Measurements from ENCODE around the gene RIGI. TPM values are rescaled to one million over a fixed set of nuclear protein-coding genes. Genes with fewer than 3 reads are reported as not detected.

Gene RIGI
- total RNA-seq (10 to 100 TPM; 13.0 to 15.6 TPM), polyA plus RNA-seq (1 to 10 TPM; 3.9 to 9.3 TPM)
- long read RNA-seq, donor 1, full-length matches to known transcripts: 2 of 41 reads
- long read RNA-seq, donor 1, partial matches to known transcripts: 14 of 41 reads
- long read RNA-seq, donor 1, other reads (novel, unspliced or antisense): 25 of 41 reads
- long read RNA-seq, donor 2, full-length matches to known transcripts: 2 of 22 reads
- long read RNA-seq, donor 2, partial matches to known transcripts: 4 of 22 reads
- long read RNA-seq, donor 2, other reads (novel, unspliced or antisense): 16 of 22 reads

- peak; percentile 97 to 98 for DNase-seq
- ATAC-seq (ENCODE audit: low FRiP score): peak; percentile 95
- WGBS, 2 donors: 0% methylated on average over 37 of the region's 37 CpGs
- H3K27me3 ChIP-seq (ENCODE audit: control insufficient read depth in 1 of 2, insufficient read depth in 2 of 2, low read length in 1 of 2): no peaks in the 10 kb centered on the region
- H3K4me3 ChIP-seq (ENCODE audit: low read length in 2 of 2): peak within 1 kb of the TSS; percentile 78 to 99
- no peaks in the 10 kb centered on the region for H3K36me3 ChIP-seq (ENCODE audit: control insufficient read depth in 1 of 2, insufficient read depth in 2 of 2, low read length in 1 of 2)
- intact Hi-C loops (cut with DNase I): loop anchor here in 1 of 2 donors (2.0 to 10.0 kb wide), 2 partner anchors 25 to 91 kb away; no protein-coding TSS in a partner anchor
- H3K27ac ChIP-seq (ENCODE audit: low read depth in 1 of 2, low read length in 2 of 2): peak within 1 kb of the TSS in 1 of 2 donors; percentile 88
- no peaks in the 10 kb centered on the region for H3K9me3 ChIP-seq (ENCODE audit: control insufficient read depth, low read length)
- peaks cover 2 to 4% of the 10 kb centered on the region in 2 donors for H3K4me1 ChIP-seq (ENCODE audit: control insufficient read depth in 1 of 2, insufficient read depth in 2 of 2, low read length in 2 of 2)
These were observed at the start of gene RIGI for GRCh38 chr9:32526041-32526706. Gene RIGI (minus strand): TSS chr9:32526196. CDS start chr9:32526166, 30 bp downstream.

GRCh38 chr9:32574858-32575257 lies 48.9 kb upstream of the RIGI start:
- no peak for ATAC-seq (ENCODE audit: low FRiP score)
- intact Hi-C loops (cut with DNase I): no loop called here
- Histone ChIP-seq H3K4me1 (ENCODE audit: control insufficient read depth in 1 of 2, insufficient read depth in 2 of 2, low read length in 2 of 2) (no peaks in the 10 kb centered on the region), H3K36me3 (ENCODE audit: control insufficient read depth in 1 of 2, insufficient read depth in 2 of 2, low read length in 1 of 2) (peaks cover 0 to 3% of the 10 kb centered on the region in 2 donors), H3K4me3 (ENCODE audit: low read length in 2 of 2) (no peak overlapping the region), H3K27ac (ENCODE audit: low read depth in 1 of 2, low read length in 2 of 2) (no peak overlapping the region), H3K27me3 (ENCODE audit: control insufficient read depth in 1 of 2, insufficient read depth in 2 of 2, low read length in 1 of 2) (no peaks in the 10 kb centered on the region), H3K9me3 (ENCODE audit: control insufficient read depth, low read length) (no peaks in the 10 kb centered on the region)
- WGBS, 2 donors: 61 to 62% methylated on average over 1 of the region's 1 CpG
- DNase-seq: no peak

GRCh38 chr9:32573821-32574220 lies 47.8 kb upstream of the RIGI start:
- Histone ChIP-seq H3K9me3 (ENCODE audit: control insufficient read depth, low read length) (no peaks in the 10 kb centered on the region), H3K36me3 (ENCODE audit: control insufficient read depth in 1 of 2, insufficient read depth in 2 of 2, low read length in 1 of 2) (peaks cover 0 to 3% of the 10 kb centered on the region in 2 donors), H3K27me3 (ENCODE audit: control insufficient read depth in 1 of 2, insufficient read depth in 2 of 2, low read length in 1 of 2) (no peaks in the 10 kb centered on the region), H3K4me1 (ENCODE audit: control insufficient read depth in 1 of 2, insufficient read depth in 2 of 2, low read length in 2 of 2) (no peaks in the 10 kb centered on the region), H3K27ac (ENCODE audit: low read depth in 1 of 2, low read length in 2 of 2) (peak overlapping the region in 1 of 2 donors; percentile 16), H3K4me3 (ENCODE audit: low read length in 2 of 2) (no peak overlapping the region)
- WGBS, 2 donors: 86 to 88% methylated on average over 7 of the region's 7 CpGs
- ATAC-seq (ENCODE audit: low FRiP score) (no peak), DNase-seq (no peak)
- intact Hi-C loops (cut with DNase I): loop anchor here in 1 of 2 donors (2.0 kb wide), 2 partner anchors 23 to 189 kb away; partner anchors contain the start of gene ACO1

DNA sequence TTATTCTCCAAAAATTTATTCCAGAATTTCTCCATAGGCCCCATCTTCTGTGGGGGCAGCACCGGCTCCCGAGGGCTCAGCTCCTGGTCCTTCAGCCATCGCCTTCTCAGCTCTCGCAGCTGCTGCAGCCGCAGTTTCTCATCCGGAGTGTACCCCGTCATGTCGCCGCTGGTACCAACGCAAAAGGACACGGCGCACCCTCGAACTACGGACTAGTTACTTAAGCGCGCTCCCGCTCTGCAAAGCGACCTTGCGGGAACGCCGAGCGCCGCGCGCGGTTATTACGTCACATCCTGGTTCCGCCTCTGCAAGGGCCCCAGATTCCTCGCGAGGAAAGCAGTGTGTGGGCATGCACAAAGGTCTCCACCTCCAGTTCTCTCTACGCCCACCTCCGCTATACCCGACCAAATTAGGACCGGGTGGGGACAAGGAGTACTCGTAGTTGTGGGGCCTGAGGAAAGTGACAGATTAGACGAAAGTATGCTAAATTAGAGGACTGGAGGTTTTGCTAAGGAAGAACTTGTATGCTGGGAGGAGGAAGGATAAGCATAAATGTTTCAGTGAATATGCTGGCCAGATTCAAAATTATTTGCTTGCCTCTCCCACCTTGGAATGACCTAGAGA lies 47.0 kb upstream of the RIGI start, which contains the start of gene NDUFB6:
Gene NDUFB6 (minus strand): TSS at position 260 of the 624 bp plus-strand sequence. CDS start 99 bp downstream, at position 161.
- intact Hi-C loops (cut with DNase I): loop anchor here in 1 of 2 donors (2.0 kb wide), 2 partner anchors 22 to 188 kb away; partner anchors contain the start of gene ACO1
- H3K27ac ChIP-seq (ENCODE audit: low read depth in 1 of 2, low read length in 2 of 2): peak within 1 kb of the TSS; percentile 68 to 72
- H3K4me3 ChIP-seq (ENCODE audit: low read length in 2 of 2): peak within 1 kb of the TSS; percentile 50 to 92
- H3K27me3 ChIP-seq (ENCODE audit: control insufficient read depth in 1 of 2, insufficient read depth in 2 of 2, low read length in 1 of 2): no peaks in the 10 kb centered on the region
- no peaks in the 10 kb centered on the region for H3K4me1 ChIP-seq (ENCODE audit: control insufficient read depth in 1 of 2, insufficient read depth in 2 of 2, low read length in 2 of 2)
- 0% methylated on average over 36 of the region's 36 CpGs for WGBS, 2 donors
- DNase-seq: peak; percentile 97 to 99
- H3K9me3 ChIP-seq (ENCODE audit: control insufficient read depth, low read length): no peaks in the 10 kb centered on the region
- peak; percentile 99 for ATAC-seq (ENCODE audit: low FRiP score)
- H3K36me3 ChIP-seq (ENCODE audit: control insufficient read depth in 1 of 2, insufficient read depth in 2 of 2, low read length in 1 of 2): peaks cover 0 to 3% of the 10 kb centered on the region in 2 donors

GRCh38 chr9:32571969-32572899 lies 46.2 kb upstream of the RIGI start:
- H3K27me3 ChIP-seq (ENCODE audit: control insufficient read depth in 1 of 2, insufficient read depth in 2 of 2, low read length in 1 of 2): no peaks in the 10 kb centered on the region
- 1 to 2% methylated on average over 17 of the region's 17 CpGs for WGBS, 2 donors
- intact Hi-C loops (cut with DNase I): loop anchor here in 1 of 2 donors (2.0 kb wide), 2 partner anchors 21 to 187 kb away; partner anchors contain the start of gene ACO1
- peak overlapping the region; percentile 59 to 68 for H3K27ac ChIP-seq (ENCODE audit: low read depth in 1 of 2, low read length in 2 of 2)
- DNase-seq (peak in 1 of 2 donors; percentile 60), ATAC-seq (ENCODE audit: low FRiP score) (peak; percentile 86)
- H3K9me3 ChIP-seq (ENCODE audit: control insufficient read depth, low read length): no peaks in the 10 kb centered on the region
- H3K36me3 ChIP-seq (ENCODE audit: control insufficient read depth in 1 of 2, insufficient read depth in 2 of 2, low read length in 1 of 2): peaks cover 0 to 3% of the 10 kb centered on the region in 2 donors
- no peaks in the 10 kb centered on the region for H3K4me1 ChIP-seq (ENCODE audit: control insufficient read depth in 1 of 2, insufficient read depth in 2 of 2, low read length in 2 of 2)
- peak overlapping the region; percentile 34 to 92 for H3K4me3 ChIP-seq (ENCODE audit: low read length in 2 of 2)

- ATAC-seq (ENCODE audit: low FRiP score) (no peak), DNase-seq (no peak)
- Histone ChIP-seq H3K27ac (ENCODE audit: low read depth in 1 of 2, low read length in 2 of 2) (no peak overlapping the region), H3K9me3 (ENCODE audit: control insufficient read depth, low read length) (no peaks in the 10 kb centered on the region), H3K4me1 (ENCODE audit: control insufficient read depth in 1 of 2, insufficient read depth in 2 of 2, low read length in 2 of 2) (no peaks in the 10 kb centered on the region), H3K27me3 (ENCODE audit: control insufficient read depth in 1 of 2, insufficient read depth in 2 of 2, low read length in 1 of 2) (no peaks in the 10 kb centered on the region), H3K36me3 (ENCODE audit: control insufficient read depth in 1 of 2, insufficient read depth in 2 of 2, low read length in 1 of 2) (peaks cover 4 to 10% of the 10 kb centered on the region in 2 donors), H3K4me3 (ENCODE audit: low read length in 2 of 2) (no peak overlapping the region)
- intact Hi-C loops (cut with DNase I): no loop called here
- WGBS, 2 donors: 82 to 89% methylated on average over 4 of the region's 4 CpGs
These were observed 44.3 kb upstream of the RIGI start for GRCh38 chr9:32570262-32570661.

DNA sequence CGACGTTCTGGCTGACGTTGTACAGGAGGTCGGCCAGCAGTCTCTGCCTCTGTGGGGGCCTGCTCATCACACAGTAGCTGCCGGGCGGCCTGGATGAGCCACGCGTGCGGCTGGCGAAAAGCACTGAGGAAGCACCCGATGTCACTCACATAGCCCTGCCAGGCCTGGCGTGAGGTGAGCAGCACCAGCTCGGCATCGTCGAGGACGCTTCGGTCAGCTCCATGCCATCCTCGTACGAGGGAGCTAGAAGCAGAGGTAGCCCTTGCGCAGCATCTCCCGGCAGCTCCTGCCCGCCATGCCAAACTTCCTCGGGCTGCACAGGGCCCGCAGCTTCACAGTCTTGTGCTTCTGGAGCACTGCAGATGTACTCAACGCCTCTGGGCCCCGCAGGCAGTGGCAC lies 40.8 kb upstream of the RIGI start:
- ATAC-seq (ENCODE audit: low FRiP score): peak; percentile 36
- Histone ChIP-seq H3K4me3 (ENCODE audit: low read length in 2 of 2) (no peak overlapping the region), H3K27me3 (ENCODE audit: control insufficient read depth in 1 of 2, insufficient read depth in 2 of 2, low read length in 1 of 2) (no peaks in the 10 kb centered on the region), H3K4me1 (ENCODE audit: control insufficient read depth in 1 of 2, insufficient read depth in 2 of 2, low read length in 2 of 2) (no peaks in the 10 kb centered on the region), H3K27ac (ENCODE audit: low read depth in 1 of 2, low read length in 2 of 2) (no peak overlapping the region), H3K36me3 (ENCODE audit: control insufficient read depth in 1 of 2, insufficient read depth in 2 of 2, low read length in 1 of 2) (peaks cover 4 to 11% of the 10 kb centered on the region in 2 donors), H3K9me3 (ENCODE audit: control insufficient read depth, low read length) (no peaks in the 10 kb centered on the region)
- 96 to 97% methylated on average over 26 of the region's 26 CpGs for WGBS, 2 donors
- intact Hi-C loops (cut with DNase I): no loop called here
- peak in 1 of 2 donors; percentile 44 for DNase-seq

DNA sequence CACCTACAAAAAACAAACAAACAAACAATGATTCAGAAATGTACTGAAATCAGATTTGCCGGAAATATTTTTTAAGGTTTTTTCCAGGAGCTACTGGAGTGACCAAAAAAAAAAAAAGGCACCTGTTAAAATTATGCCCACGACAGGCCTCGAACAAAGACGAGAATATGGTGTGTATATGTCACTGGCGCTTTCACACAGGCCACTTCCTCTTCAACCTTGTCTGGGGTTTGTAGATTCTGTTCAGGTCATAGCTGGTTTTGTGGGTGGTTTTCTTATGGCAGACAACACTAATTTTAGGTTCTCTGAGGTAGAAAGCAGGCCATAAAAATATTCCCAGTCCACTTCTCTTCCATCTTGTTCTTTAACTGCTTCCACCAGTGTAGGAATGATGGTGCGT lies 40.0 kb upstream of the RIGI start:
- Histone ChIP-seq H3K36me3 (ENCODE audit: control insufficient read depth in 1 of 2, insufficient read depth in 2 of 2, low read length in 1 of 2) (peaks cover 4 to 11% of the 10 kb centered on the region in 2 donors), H3K4me1 (ENCODE audit: control insufficient read depth in 1 of 2, insufficient read depth in 2 of 2, low read length in 2 of 2) (no peaks in the 10 kb centered on the region), H3K4me3 (ENCODE audit: low read length in 2 of 2) (no peak overlapping the region), H3K27me3 (ENCODE audit: control insufficient read depth in 1 of 2, insufficient read depth in 2 of 2, low read length in 1 of 2) (no peaks in the 10 kb centered on the region), H3K27ac (ENCODE audit: low read depth in 1 of 2, low read length in 2 of 2) (no peak overlapping the region), H3K9me3 (ENCODE audit: control insufficient read depth, low read length) (no peaks in the 10 kb centered on the region)
- 94 to 95% methylated on average over 6 of the region's 6 CpGs for WGBS, 2 donors
- DNase-seq (no peak), ATAC-seq (ENCODE audit: low FRiP score) (no peak)
- intact Hi-C loops (cut with DNase I): no loop called here

Measured in aorta (tissue), 5 donors.